Karpas-422 (cell line): ENCODE measurements around the gene TMTC2. TPM values are rescaled to one million over a fixed set of nuclear protein-coding genes. Genes with fewer than 3 reads are reported as not detected.

Source experiments
- DNase-seq: peaks from one replicate; pipeline ENCODE4 v3.0.0-alpha.2; 2015
- H2AFZ ChIP-seq: fragments of 200-600 bp; sonication (generic); 2 replicates; pipeline ENCODE4 v1.6.1; 2014; ENCODE audit warnings: antibody characterized with exemption, low read length, mixed read lengths
- H3K27ac ChIP-seq: fragments of 200-600 bp; sonication (generic); 2 replicates; pipeline ENCODE4 v1.5.1; 2014; ENCODE audit warnings: mild to moderate bottlenecking, low read length, moderate library complexity
- H3K27me3 ChIP-seq: fragments of 200-600 bp; sonication (generic); 2 replicates; pipeline ENCODE4 v1.6.1; 2014; ENCODE audit warnings: low read length, mixed read lengths
- H3K36me3 ChIP-seq: fragments of 200-600 bp; sonication (generic); 2 replicates; pipeline ENCODE4 v1.6.1; 2014; ENCODE audit warnings: low read length, mixed read lengths; ENCODE audit not compliant: insufficient read depth
- H3K4me1 ChIP-seq: fragments of 200-600 bp; sonication (generic); 2 replicates; pipeline ENCODE4 v1.6.1; 2014; ENCODE audit warnings: mild to moderate bottlenecking, low read length, mixed read lengths
- H3K4me2 ChIP-seq: fragments of 200-600 bp; sonication (generic); 2 replicates; pipeline ENCODE4 v1.6.1; 2014; ENCODE audit warnings: low read length, low read depth, mild to moderate bottlenecking; ENCODE audit not compliant: poor library complexity, severe bottlenecking
- H3K4me3 ChIP-seq: fragments of 200-600 bp; sonication (generic); 2 replicates; pipeline ENCODE4 v1.5.1; 2014; ENCODE audit warnings: mild to moderate bottlenecking, antibody characterized with exemption, low read length, mixed read lengths
- H3K79me2 ChIP-seq: fragments of 200-600 bp; sonication (generic); 2 replicates; pipeline ENCODE4 v1.6.1; 2014; ENCODE audit warnings: mild to moderate bottlenecking, low read length, mixed read lengths
- H3K9ac ChIP-seq: fragments of 200-600 bp; sonication (generic); 2 replicates; pipeline ENCODE4 v1.6.0; 2014; ENCODE audit warnings: low read length
- H3K9me2 ChIP-seq: fragments of 200-600 bp; sonication (generic), shearing (Covaris generic); replicated peaks from 2 replicates; pipeline ENCODE4 v1.6.0; 2014; ENCODE audit warnings: mild to moderate bottlenecking, low read length, moderate library complexity; ENCODE audit not compliant: insufficient read depth
- H3K9me3 ChIP-seq: fragments of 300-700, 200-600 bp; sonication (generic); 2 replicates; pipeline ENCODE4 v1.6.1; 2014; ENCODE audit warnings: low read length, mixed read lengths
- H4K20me1 ChIP-seq: fragments of 200-600 bp; sonication (generic); 2 replicates; pipeline ENCODE4 v1.6.1; 2014; ENCODE audit warnings: mild to moderate bottlenecking, antibody characterized with exemption, low read length, low read depth; ENCODE audit not compliant: insufficient read depth
- total RNA-seq: library from RNA; depleted of rRNA; stranded (reverse); fragments of >200 nt; shearing (Covaris generic); gene quantifications from 2 replicates; pipeline ENCODE4 v1.2.3, GENCODE V29; 2014; ENCODE audit warnings: low replicate concordance

TMTC2 gene
- total RNA-seq, 1 experiment from 2014 or later: 5.0 TPM

DNA sequence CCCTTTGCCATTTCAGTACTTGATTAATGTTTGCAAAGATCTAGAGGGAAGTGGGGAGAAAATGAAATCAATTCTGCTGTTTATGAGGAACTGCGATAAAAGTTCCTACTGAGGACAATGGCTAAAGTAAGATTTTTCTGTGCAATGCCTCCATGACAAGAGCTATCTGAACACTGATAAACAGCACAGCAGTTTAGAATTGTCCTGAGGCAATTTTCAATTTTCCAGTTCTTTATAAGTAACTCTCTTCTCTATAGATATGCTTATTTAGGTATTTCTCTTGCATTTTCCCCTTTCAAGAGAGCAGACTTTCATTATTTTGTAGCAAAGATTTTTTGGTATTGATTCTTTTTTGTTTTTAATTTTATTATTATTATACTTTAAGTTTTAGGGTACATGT lies 34.6 kb upstream of the TMTC2 start:
- Histone ChIP-seq H3K4me2 (no peak overlapping the region), H2AFZ (no peak overlapping the region), H3K36me3 (no peaks in the 10 kb centered on the region), H3K9me2 (no peaks in the 10 kb centered on the region), H3K4me1 (no peaks in the 10 kb centered on the region), H3K9ac (no peak overlapping the region), H3K79me2 (no peaks in the 10 kb centered on the region), H4K20me1 (no peaks in the 10 kb centered on the region), H3K27ac (no peak overlapping the region), H3K4me3 (no peak overlapping the region), H3K27me3 (no peaks in the 10 kb centered on the region), H3K9me3 (no peaks in the 10 kb centered on the region)
- DNase-seq: no peak

DNA sequence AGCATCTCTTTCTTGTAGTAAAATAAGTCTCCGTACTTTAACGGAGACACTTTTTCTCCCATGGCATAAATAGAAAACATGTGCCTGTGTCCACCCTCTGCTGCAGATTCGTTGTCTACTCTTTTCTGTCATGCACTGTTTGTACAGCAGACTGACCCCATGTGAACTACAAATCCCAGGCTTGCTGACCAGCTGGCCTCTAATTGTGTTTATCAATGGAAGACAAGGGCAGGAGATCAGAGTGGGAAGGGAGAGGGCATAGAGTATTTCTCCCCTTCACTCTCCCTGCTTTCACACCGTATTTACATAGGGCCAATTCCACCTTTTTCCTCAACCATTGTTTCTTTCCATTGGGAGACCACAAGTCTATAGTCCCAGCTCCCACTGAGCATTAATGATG lies 31.0 kb upstream of the TMTC2 start:
- Histone ChIP-seq H3K79me2 (no peaks in the 10 kb centered on the region), H3K9me3 (no peaks in the 10 kb centered on the region), H4K20me1 (no peaks in the 10 kb centered on the region), H2AFZ (no peak overlapping the region), H3K4me2 (no peak overlapping the region), H3K27me3 (no peaks in the 10 kb centered on the region), H3K27ac (no peak overlapping the region), H3K4me3 (no peak overlapping the region), H3K9ac (no peak overlapping the region), H3K4me1 (no peaks in the 10 kb centered on the region), H3K36me3 (no peaks in the 10 kb centered on the region), H3K9me2 (no peaks in the 10 kb centered on the region)
- DNase-seq: no peak

DNA sequence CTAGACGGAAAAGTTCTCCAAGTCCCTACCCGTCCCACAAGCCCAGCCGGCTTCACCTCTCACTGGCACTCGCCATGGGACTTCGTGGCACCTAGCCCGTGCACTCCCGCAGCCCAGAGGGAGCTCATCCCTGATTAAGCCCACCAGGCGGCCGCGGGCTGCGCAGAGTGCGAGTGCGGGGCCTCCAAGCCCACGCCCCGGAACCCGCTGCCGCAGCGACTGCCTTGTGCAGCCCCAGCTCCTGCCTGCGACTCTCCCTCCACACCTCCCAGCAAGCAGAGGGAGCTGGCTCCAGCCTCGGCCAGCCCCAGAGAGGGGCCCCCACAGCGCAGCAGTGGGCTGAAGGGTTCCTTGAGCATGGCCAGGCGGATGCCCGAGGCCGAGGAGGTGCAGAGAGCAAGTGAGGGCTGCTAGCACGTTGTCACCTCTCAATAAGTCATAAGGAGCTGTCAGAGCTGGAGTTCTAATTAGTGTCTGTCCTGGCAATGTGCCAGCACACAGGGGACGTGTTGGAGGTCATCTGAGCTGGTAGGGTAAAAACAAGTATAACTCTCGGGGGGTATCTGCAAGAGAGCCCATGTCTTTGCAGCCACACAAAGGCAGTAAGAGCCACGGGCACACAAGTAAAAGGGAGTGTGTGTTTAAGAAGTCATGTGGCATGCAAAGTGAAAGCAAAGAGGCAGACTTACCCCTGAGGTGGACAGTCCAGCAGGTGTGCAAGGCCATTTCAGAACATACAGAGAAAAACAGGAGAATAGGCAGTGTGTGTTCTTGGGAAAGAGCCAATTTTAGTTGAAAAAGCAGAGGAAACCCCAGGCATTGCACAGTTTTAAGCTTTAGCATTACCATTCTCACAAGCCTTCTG lies 27.1 kb upstream of the TMTC2 start:
- Histone ChIP-seq H3K9me3 (no peaks in the 10 kb centered on the region), H3K27ac (no peak overlapping the region), H3K9me2 (no peaks in the 10 kb centered on the region), H3K79me2 (no peaks in the 10 kb centered on the region), H4K20me1 (no peaks in the 10 kb centered on the region), H3K36me3 (no peaks in the 10 kb centered on the region), H3K4me2 (no peak overlapping the region), H3K27me3 (no peaks in the 10 kb centered on the region), H2AFZ (no peak overlapping the region), H3K9ac (no peak overlapping the region), H3K4me3 (no peak overlapping the region), H3K4me1 (no peaks in the 10 kb centered on the region)
- DNase-seq: no peak

- no peak overlapping the region for H3K4me3 ChIP-seq
- H3K9ac ChIP-seq: no peak overlapping the region
- no peak overlapping the region for H3K4me2 ChIP-seq
- H4K20me1 ChIP-seq: no peaks in the 10 kb centered on the region
- no peak overlapping the region for H3K27ac ChIP-seq
- H3K36me3 ChIP-seq: no peaks in the 10 kb centered on the region
- no peaks in the 10 kb centered on the region for H3K27me3 ChIP-seq
- H3K4me1 ChIP-seq: no peaks in the 10 kb centered on the region
- no peaks in the 10 kb centered on the region for H3K9me2 ChIP-seq
- no peaks in the 10 kb centered on the region for H3K79me2 ChIP-seq
- H3K9me3 ChIP-seq: no peaks in the 10 kb centered on the region
- no peak overlapping the region for H2AFZ ChIP-seq
- no peak for DNase-seq
These were observed 26.0 kb upstream of the TMTC2 start for GRCh38 chr12:82660541-82661325.

DNA sequence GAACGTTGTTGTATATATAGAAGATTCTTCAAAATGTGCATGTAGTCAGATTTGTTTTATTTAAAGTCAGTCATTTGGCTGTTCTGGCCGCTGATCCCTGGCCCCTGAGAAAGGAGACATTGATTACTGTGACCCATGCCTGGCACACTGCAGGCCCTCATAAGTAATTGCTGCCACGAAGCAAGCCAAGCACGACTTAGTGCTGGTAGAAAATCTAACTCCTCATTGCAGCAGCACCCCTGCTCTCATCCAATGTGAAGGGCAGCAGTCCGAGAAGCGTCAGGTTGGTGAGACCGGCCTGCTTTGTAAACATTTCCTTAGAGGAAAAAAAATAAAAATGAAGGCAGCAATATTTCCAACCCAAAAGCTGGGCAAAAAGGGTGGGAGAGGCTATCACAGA lies 22.8 kb upstream of the TMTC2 start:
- H3K27me3 ChIP-seq: no peaks in the 10 kb centered on the region
- no peaks in the 10 kb centered on the region for H3K9me2 ChIP-seq
- DNase-seq: no peak
- no peaks in the 10 kb centered on the region for H3K79me2 ChIP-seq
- H3K4me3 ChIP-seq: no peak overlapping the region
- H3K9ac ChIP-seq: no peak overlapping the region
- H3K9me3 ChIP-seq: no peaks in the 10 kb centered on the region
- H3K4me1 ChIP-seq: no peaks in the 10 kb centered on the region
- H3K4me2 ChIP-seq: no peak overlapping the region
- no peak overlapping the region for H3K27ac ChIP-seq
- no peaks in the 10 kb centered on the region for H3K36me3 ChIP-seq
- H4K20me1 ChIP-seq: no peaks in the 10 kb centered on the region
- no peak overlapping the region for H2AFZ ChIP-seq

GRCh38 chr12:82665142-82665923 lies 21.4 kb upstream of the TMTC2 start:
- Histone ChIP-seq H3K9me3 (no peaks in the 10 kb centered on the region), H3K27me3 (no peaks in the 10 kb centered on the region), H3K27ac (no peak overlapping the region), H2AFZ (no peak overlapping the region), H3K36me3 (no peaks in the 10 kb centered on the region), H3K4me3 (no peak overlapping the region), H3K4me2 (no peak overlapping the region), H3K9ac (no peak overlapping the region), H4K20me1 (no peaks in the 10 kb centered on the region), H3K79me2 (no peaks in the 10 kb centered on the region), H3K4me1 (no peaks in the 10 kb centered on the region), H3K9me2 (no peaks in the 10 kb centered on the region)
- no peak for DNase-seq

DNA sequence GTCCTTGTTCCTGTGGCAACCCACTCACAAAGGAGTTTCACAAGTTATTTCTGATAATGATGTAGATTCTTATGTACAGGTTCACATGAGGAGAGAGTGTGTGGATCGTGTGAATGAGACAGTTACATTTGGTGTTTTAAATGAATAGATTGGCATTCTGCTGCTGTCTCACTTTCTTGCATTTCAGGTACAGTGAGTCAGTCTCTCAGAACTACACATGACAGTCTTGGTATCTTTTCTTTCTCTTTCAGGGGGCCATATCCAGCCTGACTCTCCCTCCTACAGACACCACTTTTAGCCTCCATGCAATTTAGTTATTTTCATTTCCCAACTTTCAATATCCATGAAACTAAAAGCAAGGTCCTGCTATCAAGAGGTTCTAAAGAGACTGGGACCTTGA lies 19.9 kb upstream of the TMTC2 start:
- Histone ChIP-seq H4K20me1 (no peaks in the 10 kb centered on the region), H3K4me1 (no peaks in the 10 kb centered on the region), H3K9me3 (no peaks in the 10 kb centered on the region), H3K9me2 (no peaks in the 10 kb centered on the region), H3K4me3 (no peak overlapping the region), H2AFZ (no peak overlapping the region), H3K36me3 (no peaks in the 10 kb centered on the region), H3K4me2 (no peak overlapping the region), H3K9ac (no peak overlapping the region), H3K79me2 (no peaks in the 10 kb centered on the region), H3K27me3 (no peaks in the 10 kb centered on the region), H3K27ac (no peak overlapping the region)
- no peak for DNase-seq

- no peaks in the 10 kb centered on the region for H3K79me2 ChIP-seq
These were observed 15.0 kb upstream of the TMTC2 start for GRCh38 chr12:82671673-82672195.

More at GRCh38 chr12:82671673-82672195, 15.0 kb upstream of the TMTC2 start:
- Histone ChIP-seq H3K4me1 (peaks cover 10% of the 10 kb centered on the region; the same call in 1 of the 2 replicates), H3K4me2 (no peak overlapping the region), H3K27me3 (no peaks in the 10 kb centered on the region), H3K36me3 (no peaks in the 10 kb centered on the region), H2AFZ (no peak overlapping the region), H3K9ac (no peak overlapping the region), H3K9me2 (no peaks in the 10 kb centered on the region), H4K20me1 (no peaks in the 10 kb centered on the region), H3K9me3 (no peaks in the 10 kb centered on the region), H3K27ac (no peak overlapping the region), H3K4me3 (no peak overlapping the region)
- no peak for DNase-seq
